Chondrocyte (in vitro differentiated cells): ENCODE measurements around the gene NPR3. TPM values are rescaled to one million over a fixed set of nuclear protein-coding genes. Genes with fewer than 3 reads are reported as not detected.
A peak's percentile ranks its signal among the peaks of the same experiment; 100 is the strongest.
"Not testable (repeated sequence)": the region's sequence is repeated elsewhere in the genome, so short reads cannot be mapped to it uniquely, and the experiment has no call there.

Experiments used
- DNase-seq: peaks from one replicate; pipeline ENCODE4 v3.0.0; 2021; ENCODE audit warnings: mixed read lengths, low spot score
- H3K27ac Mint-ChIP-seq: one replicate; pipeline ENCODE4 v1.8.0; 2021; ENCODE audit warnings: mild to moderate bottlenecking, moderate library complexity, mixed read lengths; ENCODE audit not compliant: unreplicated experiment
- H3K27me3 Mint-ChIP-seq: 2 replicates; pipeline ENCODE4 v1.8.0; 2021; ENCODE audit warnings: low read depth, mixed read lengths
- H3K36me3 Mint-ChIP-seq: 2 replicates; pipeline ENCODE4 v1.8.0; 2021; ENCODE audit warnings: low read depth, mixed read lengths
- H3K4me1 Mint-ChIP-seq: 2 replicates; pipeline ENCODE4 v1.8.0; 2021; ENCODE audit warnings: low read depth, mild to moderate bottlenecking, mixed read lengths
- H3K4me3 Mint-ChIP-seq: one replicate; pipeline ENCODE4 v1.8.0; 2021; ENCODE audit warnings: mild to moderate bottlenecking, moderate library complexity, mixed read lengths; ENCODE audit not compliant: unreplicated experiment
- H3K9me3 Mint-ChIP-seq: 2 replicates; pipeline ENCODE4 v1.8.0; 2021; ENCODE audit warnings: low read depth, mixed read lengths
- total RNA-seq: library from RNA; stranded (reverse); gene quantifications from 3 replicates; pipeline ENCODE4 v1.2.1, GENCODE V29; 2021
- TF ChIP-seq, protein P1 (sequence below): fragments of 200-600 bp; sonication (generic); IDR thresholded peaks from 2 replicates; pipeline ENCODE4 v1.5.0; 2021; ENCODE audit warnings: antibody characterized with exemption, mild to moderate bottlenecking, moderate library complexity

The NPR3 gene
- total RNA-seq, 1 donor from 2014 or later: 261 TPM

- no peak for DNase-seq
- no peak overlapping the region for H3K4me3 Mint-ChIP-seq
- no peaks in the 10 kb centered on the region for H3K27me3 Mint-ChIP-seq
- peaks cover 14% of the 10 kb centered on the region for H3K36me3 Mint-ChIP-seq
- H3K27ac Mint-ChIP-seq: peak overlapping the region; percentile 58
- TF ChIP-seq, protein P1, sequence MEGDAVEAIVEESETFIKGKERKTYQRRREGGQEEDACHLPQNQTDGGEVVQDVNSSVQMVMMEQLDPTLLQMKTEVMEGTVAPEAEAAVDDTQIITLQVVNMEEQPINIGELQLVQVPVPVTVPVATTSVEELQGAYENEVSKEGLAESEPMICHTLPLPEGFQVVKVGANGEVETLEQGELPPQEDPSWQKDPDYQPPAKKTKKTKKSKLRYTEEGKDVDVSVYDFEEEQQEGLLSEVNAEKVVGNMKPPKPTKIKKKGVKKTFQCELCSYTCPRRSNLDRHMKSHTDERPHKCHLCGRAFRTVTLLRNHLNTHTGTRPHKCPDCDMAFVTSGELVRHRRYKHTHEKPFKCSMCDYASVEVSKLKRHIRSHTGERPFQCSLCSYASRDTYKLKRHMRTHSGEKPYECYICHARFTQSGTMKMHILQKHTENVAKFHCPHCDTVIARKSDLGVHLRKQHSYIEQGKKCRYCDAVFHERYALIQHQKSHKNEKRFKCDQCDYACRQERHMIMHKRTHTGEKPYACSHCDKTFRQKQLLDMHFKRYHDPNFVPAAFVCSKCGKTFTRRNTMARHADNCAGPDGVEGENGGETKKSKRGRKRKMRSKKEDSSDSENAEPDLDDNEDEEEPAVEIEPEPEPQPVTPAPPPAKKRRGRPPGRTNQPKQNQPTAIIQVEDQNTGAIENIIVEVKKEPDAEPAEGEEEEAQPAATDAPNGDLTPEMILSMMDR: no peak
- H3K4me1 Mint-ChIP-seq: peaks cover 32% of the 10 kb centered on the region
- peaks cover 40% of the 10 kb centered on the region for H3K9me3 Mint-ChIP-seq
Measured at GRCh38 chr5:32802764-32803163, 91.6 kb downstream of the NPR3 start.

DNA sequence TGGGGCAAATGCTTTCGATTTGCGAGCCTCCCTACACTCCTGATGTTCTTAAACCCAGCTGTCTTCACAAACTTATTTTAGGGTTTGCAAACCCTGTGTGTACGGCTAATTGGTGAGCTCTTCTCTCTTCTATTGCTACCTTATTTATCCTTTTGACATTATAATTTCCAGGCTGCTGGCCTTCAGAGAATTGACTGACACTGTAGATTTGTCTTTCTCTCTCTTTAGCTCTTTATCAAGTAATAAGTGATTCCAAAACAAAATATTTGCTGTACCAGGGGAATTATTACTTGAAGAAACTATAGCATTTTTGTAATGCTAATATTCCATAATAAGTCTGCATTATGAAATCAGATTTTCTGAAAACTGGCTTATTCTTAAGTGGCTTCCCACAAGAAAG, 92.5 kb downstream of the NPR3 start:
- Mint-ChIP-seq H3K27ac (no peak overlapping the region), H3K27me3 (no peaks in the 10 kb centered on the region), H3K9me3 (peaks cover 31% of the 10 kb centered on the region), H3K4me1 (peaks cover 39% of the 10 kb centered on the region), H3K4me3 (no peak overlapping the region), H3K36me3 (peaks cover 10% of the 10 kb centered on the region)
- TF ChIP-seq, protein P1: no peak
- DNase-seq: no peak

DNA sequence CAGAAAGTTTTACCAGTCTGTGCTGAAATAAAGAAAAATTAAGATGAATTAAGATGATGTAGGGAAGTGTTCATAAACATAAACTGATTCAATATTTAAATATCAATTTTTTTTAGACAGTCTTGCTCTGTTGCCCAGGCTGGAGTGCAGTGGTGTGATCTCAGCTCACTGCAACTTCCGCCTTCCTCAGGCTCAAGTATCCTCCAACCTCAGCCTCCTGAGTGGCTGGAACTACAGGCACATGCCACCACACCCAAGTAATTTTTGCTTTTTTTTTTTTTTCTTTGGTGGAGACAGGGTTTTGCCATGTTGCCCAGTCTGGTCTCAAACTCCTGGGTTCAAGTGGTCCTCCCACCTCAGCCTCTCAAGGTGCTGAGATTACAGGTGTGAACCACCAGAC, 94.3 kb downstream of the NPR3 start:
- Mint-ChIP-seq H3K27ac (peak overlapping the region; percentile 62), H3K4me1 (peaks cover 50% of the 10 kb centered on the region), H3K9me3 (peaks cover 13% of the 10 kb centered on the region)
- not testable (repeated sequence) for DNase-seq, H3K27me3 Mint-ChIP-seq, H3K36me3 Mint-ChIP-seq, H3K4me3 Mint-ChIP-seq

- H3K4me3 Mint-ChIP-seq: no peak overlapping the region
- peaks cover 3% of the 10 kb centered on the region for H3K36me3 Mint-ChIP-seq
- peaks cover 9% of the 10 kb centered on the region for H3K9me3 Mint-ChIP-seq
- H3K4me1 Mint-ChIP-seq: peaks cover 56% of the 10 kb centered on the region
- H3K27me3 Mint-ChIP-seq: no peaks in the 10 kb centered on the region
- DNase-seq: no peak
- H3K27ac Mint-ChIP-seq: peak overlapping the region; percentile 83
- TF ChIP-seq, protein P1: no peak
Measured at GRCh38 chr5:32805971-32806638, 95.0 kb downstream of the NPR3 start.

- no peak for DNase-seq
- Mint-ChIP-seq H3K9me3 (peaks cover 6% of the 10 kb centered on the region), H3K27ac (no peak overlapping the region), H3K36me3 (no peaks in the 10 kb centered on the region), H3K27me3 (no peaks in the 10 kb centered on the region), H3K4me1 (peaks cover 69% of the 10 kb centered on the region), H3K4me3 (no peak overlapping the region)
- TF ChIP-seq, protein P1: no peak
Measured at GRCh38 chr5:32808783-32809182, 97.7 kb downstream of the NPR3 start.

DNA sequence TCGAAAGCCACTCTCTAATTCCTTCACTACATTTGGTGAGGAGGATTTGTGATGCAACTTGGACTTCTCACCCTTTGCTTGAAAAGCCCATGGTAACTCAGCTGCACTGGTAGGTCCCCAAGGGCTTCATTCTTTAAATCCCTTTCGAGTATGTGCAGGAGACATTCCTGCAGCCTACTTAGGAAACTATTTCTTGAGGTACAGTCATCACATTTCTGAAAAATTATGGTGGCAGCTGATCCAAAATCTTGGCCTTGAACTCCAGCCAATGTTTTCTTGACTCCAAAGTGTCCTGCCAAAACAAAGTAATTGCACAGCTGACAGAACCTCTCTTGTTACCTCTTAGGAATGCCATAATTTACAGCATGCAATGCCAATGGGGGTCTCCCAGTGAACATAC, 99.7 kb downstream of the NPR3 start:
- TF ChIP-seq, protein P1: no peak
- Mint-ChIP-seq H3K4me3 (no peak overlapping the region), H3K9me3 (peaks cover 16% of the 10 kb centered on the region), H3K27me3 (no peaks in the 10 kb centered on the region), H3K4me1 (peaks cover 76% of the 10 kb centered on the region), H3K36me3 (peaks cover 7% of the 10 kb centered on the region), H3K27ac (peak overlapping the region; percentile 96)
- DNase-seq: no peak
